Stimulated activated CD8-positive, alpha-beta memory T cell treated with anti-CD3 and anti-CD28 coated beads, Interleukin-7, amount 100 ng/mL, for 1 hour (primary cell): ENCODE measurements around the gene SMG7.

Source experiments
- DNase-seq, 2 donors: peaks; one replicate each; pipeline ENCODE4 v3.0.0-alpha.2; 2020; ENCODE audit warnings: low read depth in 2 of 2

Gene SMG7

DNA sequence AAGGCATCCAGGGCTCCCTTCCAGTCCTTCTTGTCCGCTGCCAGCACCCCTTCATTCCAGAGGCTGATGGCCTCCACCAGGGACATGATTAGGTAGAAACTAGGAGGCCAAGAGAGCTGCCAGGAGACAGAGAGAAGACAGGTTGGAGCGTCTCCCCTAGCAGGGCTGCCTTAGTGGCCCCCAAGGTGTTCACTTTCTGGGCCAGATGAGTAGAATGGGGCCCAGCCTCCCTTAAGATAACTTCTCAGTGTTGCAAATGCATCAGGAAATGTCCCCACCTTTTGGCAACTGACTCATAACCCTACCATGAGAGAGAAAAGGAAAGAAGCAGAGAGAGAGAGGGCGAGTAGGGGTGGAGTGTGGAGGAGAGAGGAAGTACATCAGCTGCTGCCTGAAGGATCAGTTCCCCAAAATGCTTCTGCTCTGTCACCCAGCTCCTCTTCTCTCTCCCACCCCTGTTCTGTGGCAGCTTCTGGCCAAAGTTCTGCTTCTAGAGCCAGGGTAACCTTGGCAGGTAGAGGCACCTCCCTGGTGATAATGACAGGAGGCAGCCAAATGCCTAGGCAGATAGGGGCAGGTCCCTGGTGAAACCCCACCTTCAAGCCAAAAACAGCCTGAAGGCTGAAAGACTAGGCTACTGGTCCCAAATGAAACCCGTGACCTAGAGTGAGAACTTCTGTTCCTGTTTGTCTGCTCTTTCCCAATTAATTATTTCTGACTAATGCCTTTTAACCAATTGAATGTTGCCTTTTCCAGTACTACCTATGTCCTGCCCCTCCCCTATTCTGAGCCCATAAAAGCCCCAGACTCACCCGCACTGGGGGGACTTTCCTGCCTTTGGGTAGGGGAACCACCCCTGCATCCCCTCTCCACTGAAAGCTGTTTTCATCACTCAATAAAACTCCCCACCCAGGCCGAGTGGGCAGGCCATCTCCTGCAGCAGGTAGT, 118.2 kb downstream of the SMG7 start, which contains the start of gene NCF2:
Gene NCF2, minus strand, starts transcription at position 216 of the 948 bp plus-strand sequence. Its CDS starts 130 bp downstream, at position 86.
- DNase-seq: no peak

DNA sequence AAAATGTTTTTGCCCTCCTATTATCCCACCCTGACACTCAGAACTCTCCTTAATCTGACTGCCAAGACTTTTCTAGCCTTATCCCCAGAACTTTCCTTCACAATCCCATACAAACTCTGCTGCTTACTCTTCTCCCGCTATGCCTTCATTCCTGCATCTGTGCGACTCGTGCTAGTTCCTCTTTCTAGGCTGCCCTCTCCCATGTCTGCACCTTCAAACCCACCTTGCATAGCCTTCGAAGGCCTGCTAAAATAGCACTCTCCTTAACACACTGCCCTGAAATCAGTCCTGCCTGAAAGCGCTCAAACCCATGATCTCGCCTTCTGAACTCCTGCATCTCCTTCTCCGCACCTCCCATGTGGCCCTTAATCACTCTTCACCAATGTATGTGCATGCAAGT, 120.4 kb downstream of the SMG7 start:
- DNase-seq: no peak

DNA sequence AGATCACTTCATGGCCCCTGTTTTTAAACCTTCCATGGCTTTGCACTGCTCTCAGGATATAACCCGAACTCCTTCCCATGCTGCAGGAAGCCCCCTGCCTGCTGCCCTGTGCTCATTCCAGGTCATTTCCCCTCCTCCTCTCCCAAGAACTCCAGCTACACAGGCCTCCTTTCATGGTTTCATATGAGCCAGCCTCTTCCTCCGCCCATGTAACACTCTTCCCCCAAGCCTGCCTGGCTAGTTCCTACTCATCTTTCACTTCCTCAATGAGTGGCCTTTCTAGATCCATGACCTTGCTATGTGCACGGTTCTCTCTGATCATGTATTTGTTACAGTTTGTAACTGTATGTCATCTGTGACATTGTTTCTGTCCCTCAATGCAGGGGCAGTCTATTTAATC, 121.1 kb downstream of the SMG7 start:
- no peak for DNase-seq

DNA sequence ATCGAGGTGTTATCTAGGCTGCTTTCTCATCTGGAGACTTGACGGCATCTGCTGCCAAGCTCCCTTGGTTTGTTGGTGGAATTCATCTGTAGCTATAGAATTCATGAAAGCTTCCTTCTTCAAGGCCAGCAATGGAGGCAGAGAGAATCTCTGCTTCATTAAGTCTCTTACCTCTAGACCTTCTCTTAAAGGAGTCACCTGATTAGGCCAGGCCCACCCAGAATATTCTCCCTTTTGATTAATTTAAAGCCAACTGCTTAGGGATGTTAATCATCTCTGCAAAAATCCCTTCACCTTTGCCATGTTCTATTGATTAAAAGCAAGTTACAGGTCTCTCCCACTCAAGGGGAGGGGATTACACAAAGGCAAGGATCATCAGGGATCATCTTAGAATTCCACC, 123.2 kb downstream of the SMG7 start:
- no peak for DNase-seq

DNA sequence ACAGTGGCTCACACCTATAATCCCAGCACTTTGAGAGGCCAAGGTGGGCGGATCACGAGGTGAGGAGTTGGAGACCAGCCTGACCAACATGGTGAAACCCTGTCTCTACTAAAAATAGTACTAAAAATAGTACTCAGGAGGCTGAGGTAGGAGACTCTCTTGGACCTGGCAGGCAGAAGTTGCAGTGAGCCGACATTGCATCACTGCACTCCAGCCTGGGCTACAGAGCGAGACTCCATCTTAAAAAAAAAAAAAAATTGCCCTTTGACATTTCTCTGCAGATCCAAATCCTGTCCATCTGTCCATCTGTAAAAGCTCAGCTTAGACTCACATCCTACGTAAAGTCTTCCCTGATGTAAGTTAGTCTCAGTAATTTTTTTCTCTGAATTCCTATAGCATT, 124.2 kb downstream of the SMG7 start:
- DNase-seq: no peak

DNA sequence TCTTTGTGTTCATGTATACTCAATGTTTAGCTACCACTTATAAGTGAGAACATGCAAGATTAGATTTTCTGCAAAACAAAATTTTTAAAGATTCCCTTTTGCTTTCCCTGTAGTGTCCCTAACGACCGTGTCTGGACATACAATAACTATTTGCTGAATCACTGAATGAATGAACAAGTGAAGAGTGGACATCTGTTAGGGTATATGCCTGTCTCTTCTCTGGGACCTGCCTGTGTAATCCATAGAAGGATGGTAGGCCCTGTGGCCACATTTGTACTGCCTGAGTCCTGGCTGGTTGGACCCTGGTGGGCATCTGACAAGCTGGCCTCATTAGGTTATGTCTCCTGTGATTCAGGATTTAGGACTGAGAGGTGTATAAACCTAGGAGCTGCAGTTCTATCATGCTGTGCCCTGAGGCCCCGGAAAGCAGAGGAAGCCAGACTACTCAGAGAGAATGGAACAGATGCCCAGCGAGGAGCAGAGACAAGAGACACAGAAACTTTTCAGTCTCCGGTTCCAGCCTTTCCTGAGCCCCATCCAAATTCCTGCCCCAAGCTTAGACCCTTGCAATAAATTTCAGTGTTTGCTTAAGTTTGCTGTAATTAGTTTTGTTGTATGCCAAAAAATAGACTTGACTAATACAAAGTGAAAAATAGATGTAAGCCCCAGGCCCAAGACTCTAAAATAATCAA, 125.5 kb downstream of the SMG7 start:
- DNase-seq: no peak

DNA sequence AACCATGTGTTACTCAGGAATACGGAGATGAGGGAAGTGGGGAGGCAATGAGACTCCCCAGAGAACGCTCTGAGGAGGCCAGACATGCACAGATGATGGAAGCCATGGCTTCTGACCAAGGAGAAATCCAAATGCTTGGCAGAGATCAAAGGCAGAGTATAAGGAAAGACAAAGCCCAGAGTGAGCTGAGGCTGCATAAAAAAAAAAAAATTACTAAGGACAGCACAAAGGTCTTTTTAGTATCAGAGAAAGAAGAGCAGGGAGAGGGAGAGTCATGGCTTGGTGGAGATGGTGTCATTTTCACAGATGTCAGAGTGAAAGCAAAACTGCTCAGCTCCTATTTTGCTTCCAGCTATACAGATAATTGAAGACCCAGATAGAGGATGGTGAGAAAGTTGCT, 126.1 kb downstream of the SMG7 start:
- no peak for DNase-seq

DNA sequence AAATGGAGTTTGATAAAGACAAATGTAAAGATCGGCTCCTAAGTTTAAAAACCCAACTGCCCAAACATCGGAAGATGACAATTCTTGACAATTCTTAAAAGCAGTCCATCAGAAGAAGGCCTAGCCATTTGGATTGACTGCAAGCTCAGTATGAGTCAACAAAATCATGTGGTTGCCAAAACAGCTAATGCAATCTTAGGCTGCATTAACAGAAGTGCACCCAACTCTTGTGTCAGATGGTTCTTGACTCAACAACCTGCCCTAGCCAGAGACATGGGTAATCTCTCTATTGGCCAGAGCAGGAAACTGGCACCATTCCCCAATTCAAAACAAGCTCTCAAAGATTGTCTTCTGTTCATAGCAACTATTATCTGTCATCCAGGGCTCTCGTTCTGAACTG, 127.8 kb downstream of the SMG7 start:
- DNase-seq: no peak

DNA sequence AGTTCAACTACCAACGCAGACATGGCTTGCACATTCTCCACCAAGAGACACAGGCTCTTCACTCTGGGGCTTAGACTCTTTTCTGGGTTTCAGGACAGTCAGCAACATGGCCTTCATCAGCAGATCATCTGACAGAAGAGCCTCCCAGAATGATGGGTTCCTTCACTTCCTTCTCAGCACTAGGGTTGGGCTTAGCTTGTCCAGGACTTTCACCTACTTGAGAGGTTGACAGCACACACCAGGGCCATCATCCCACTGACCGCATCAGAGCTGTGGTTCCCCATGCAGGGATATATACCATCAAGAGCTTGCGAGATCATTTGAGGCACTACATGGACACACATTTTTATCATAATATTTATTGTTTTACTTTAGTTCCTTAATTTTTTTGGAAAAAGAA, 128.3 kb downstream of the SMG7 start:
- DNase-seq: no peak

DNA sequence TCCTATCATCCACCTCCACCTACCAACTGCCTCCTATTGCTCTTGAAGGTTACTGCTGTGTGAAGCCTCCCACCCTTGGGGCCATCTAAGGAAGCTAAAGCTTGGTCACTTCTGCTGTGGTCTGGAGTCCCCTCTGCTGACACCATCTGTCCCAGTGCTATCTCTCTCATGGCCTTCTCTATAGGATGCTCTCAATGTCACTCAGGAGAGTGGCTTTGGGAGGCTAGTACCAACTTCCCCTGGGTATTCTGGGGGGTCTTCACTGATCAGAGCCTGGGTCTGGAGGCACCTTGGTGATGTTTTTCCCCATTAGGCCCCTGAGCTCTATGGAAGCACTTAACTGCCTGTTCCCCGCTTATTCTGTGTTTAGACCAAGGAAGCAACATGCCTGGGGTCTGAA, 130.2 kb downstream of the SMG7 start:
- DNase-seq: no peak
